Coronary artery (tissue), 2 donors: ENCODE results near the gene PKN1.
"Not testable (repeated sequence)": the region's sequence is repeated elsewhere in the genome, so short reads cannot be mapped to it uniquely, and the experiment has no call there.

Experiments
- DNase-seq: peaks from one replicate; pipeline ENCODE4 v3.0.0-alpha.2; 2017; ENCODE audit warnings: low spot score
- H3K27ac ChIP-seq, 2 donors: fragments of 200-600 bp; sonication (generic); one replicate each; pipeline ENCODE4 v1.5.1; 2016 to 2019
- H3K4me3 ChIP-seq: fragments of 200-600 bp; sonication (generic); 2 replicates; pipeline ENCODE4 v1.5.1; 2016; ENCODE audit warnings: mild to moderate bottlenecking, moderate library complexity
- TF ChIP-seq, protein P1 (sequence below): fragments of 200-600 bp; sonication (generic); IDR thresholded peaks from one replicate; pipeline ENCODE4 v1.5.1; 2019; ENCODE audit warnings: antibody characterized with exemption

The PKN1 gene

DNA sequence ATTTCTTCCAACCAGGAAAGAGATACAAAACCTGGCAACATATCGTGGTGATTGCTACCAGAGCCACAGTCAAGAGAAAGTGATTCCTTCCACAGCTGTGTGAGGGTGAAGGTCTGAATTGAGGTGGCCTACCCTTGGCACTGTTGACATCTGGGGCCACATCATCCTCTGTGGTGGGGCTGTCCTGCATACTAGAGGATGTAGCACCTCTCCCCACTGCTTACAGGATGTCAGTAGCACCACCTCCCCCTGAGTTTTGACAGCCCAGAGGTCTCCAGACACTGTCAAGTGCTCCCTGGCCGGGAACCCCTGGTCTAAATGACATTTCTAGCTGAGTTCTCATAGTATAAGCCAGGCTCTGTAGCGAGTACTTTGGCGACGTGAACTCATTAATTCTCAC is 26.6 kb downstream of the PKN1 start:
- DNase-seq, result no peak
- Histone ChIP-seq H3K27ac (no peak overlapping the region), H3K4me3 (no peak overlapping the region)
- TF ChIP-seq, protein P1, sequence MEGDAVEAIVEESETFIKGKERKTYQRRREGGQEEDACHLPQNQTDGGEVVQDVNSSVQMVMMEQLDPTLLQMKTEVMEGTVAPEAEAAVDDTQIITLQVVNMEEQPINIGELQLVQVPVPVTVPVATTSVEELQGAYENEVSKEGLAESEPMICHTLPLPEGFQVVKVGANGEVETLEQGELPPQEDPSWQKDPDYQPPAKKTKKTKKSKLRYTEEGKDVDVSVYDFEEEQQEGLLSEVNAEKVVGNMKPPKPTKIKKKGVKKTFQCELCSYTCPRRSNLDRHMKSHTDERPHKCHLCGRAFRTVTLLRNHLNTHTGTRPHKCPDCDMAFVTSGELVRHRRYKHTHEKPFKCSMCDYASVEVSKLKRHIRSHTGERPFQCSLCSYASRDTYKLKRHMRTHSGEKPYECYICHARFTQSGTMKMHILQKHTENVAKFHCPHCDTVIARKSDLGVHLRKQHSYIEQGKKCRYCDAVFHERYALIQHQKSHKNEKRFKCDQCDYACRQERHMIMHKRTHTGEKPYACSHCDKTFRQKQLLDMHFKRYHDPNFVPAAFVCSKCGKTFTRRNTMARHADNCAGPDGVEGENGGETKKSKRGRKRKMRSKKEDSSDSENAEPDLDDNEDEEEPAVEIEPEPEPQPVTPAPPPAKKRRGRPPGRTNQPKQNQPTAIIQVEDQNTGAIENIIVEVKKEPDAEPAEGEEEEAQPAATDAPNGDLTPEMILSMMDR, result no peak

DNA sequence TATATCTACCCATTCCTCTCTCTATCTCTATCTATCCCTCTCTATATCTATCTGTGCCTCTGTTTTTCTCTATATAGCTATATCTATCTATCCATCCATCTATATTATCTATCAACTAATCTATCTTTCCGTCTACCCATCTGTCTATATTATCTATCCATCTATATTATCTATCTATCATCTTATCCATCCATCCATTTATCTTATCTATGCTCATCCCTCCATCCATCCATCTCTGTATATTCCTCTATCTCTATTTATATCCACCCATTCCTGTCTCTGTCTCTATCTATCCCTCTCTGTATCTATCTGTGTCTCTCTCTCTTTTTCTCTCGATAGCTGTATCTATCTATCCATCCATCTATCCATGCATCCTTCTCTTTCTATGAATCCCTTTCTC is 27.8 kb downstream of the PKN1 start:
- Histone ChIP-seq H3K4me3 (no peak overlapping the region), H3K27ac (no peak overlapping the region)
- TF ChIP-seq, protein P1, result no peak
- DNase-seq, result no peak

DNA sequence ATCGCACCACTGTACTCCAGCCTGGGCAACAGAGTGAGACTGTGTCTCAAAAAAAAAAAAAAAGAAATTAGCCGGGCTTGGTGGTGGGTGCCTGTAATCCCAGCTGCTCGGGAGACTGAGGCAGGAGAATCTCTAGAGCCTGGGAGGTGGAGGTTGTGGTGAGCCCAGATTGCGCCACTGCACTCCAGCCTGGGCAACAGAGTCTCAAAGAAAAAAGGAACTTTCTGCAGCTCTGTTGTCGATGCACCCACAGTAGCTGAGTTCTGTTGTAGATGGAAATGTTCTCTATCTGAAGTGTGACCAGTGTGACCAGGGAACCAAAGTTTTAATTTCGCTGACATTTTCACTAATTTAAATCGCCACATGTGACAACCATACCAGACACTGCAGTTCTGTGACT is 29.3 kb downstream of the PKN1 start:
- DNase-seq, H3K4me3 ChIP-seq, H3K27ac ChIP-seq: not testable (repeated sequence)

DNA sequence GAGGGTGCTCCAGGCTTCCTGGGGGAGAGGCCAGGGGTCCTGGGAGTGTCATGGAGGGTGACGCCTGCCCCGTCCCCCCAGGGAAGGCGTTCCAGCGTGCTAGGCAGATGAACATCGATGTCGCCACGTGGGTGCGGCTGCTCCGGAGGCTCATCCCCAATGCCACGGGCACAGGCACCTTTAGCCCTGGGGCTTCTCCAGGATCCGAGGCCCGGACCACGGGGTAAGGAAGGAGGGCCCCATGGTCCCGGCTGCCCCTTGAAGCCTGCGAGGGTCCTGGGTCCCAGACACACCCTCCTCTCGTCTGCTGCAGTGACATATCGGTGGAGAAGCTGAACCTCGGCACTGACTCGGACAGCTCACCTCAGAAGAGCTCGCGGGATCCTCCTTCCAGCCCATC is 30.6 kb downstream of the PKN1 start:
- TF ChIP-seq, protein P1, result no peak
- Histone ChIP-seq H3K4me3 (no peak overlapping the region), H3K27ac (no peak overlapping the region)
- DNase-seq, result no peak

DNA sequence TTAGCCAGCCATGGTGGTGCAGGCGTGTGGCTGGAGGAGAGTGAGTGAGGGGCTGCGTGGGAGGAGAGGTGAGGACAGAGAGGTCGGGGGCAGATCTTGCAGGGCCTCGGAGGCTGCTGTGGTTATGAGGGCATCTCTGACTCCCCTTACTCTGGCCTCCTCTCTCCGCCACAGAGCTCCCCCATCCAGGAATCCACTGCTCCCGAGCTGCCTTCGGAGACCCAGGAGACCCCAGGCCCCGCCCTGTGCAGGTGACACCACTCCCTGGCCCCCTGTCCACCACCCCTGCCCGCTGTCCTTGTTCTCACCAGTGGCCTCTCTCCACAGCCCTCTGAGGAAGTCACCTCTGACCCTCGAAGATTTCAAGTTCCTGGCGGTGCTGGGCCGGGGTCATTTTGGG is 34.3 kb downstream of the PKN1 start:
- DNase-seq, result no peak
- H3K27ac ChIP-seq, result no peak overlapping the region
- TF ChIP-seq, protein P1, result no peak
- H3K4me3 ChIP-seq, result no peak overlapping the region

DNA sequence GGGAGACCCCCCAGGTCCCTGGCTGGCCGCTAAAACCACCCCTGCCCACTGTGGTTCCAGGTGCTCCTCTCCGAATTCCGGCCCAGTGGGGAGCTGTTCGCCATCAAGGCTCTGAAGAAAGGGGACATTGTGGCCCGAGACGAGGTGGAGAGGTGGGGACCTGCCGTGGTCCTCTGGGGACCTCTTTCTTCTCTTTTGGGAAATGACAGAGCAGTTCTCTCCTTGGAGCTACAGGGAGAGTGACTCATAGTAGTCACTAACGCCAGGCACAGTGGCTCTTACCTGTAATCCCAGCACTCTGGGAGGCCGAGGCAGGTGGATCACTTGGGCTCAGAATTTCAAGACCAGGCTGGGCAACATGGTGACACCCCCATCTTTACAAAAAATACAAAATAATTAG is 34.7 kb downstream of the PKN1 start:
- no peak for DNase-seq
- TF ChIP-seq, protein P1, result no peak
- Histone ChIP-seq H3K4me3 (no peak overlapping the region), H3K27ac (no peak overlapping the region)

DNA sequence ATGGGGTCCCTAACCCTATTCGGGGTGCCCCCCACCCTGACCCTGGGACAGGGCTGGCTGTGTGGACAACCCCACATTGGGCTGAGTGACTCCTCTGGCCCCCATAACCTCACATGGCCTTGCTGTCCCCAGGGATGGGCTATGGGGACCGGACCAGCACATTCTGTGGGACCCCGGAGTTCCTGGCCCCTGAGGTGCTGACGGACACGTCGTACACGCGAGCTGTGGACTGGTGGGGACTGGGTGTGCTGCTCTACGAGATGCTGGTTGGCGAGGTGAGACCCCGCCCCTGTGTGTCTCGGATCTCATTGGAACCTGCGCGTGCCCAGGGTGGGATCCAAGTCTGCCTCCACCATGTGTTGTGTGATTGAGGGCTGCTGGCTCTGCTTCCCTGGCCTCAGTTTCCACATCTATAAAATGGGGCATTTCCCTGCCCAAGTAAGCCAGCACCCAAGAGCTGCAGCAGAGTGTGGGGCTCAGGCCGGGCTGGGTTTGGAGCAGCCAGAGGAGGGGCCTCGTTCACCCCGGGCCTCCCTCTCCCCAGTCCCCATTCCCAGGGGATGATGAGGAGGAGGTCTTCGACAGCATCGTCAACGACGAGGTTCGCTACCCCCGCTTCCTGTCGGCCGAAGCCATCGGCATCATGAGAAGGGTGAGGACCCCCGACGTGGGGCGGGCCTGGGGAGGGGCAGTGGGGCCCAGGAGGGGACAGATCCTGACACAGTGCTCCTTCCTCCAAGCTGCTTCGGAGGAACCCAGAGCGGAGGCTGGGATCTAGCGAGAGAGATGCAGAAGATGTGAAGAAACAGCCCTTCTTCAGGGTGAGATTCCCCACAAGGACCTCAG is 37.1 kb downstream of the PKN1 start:
- TF ChIP-seq, protein P1, result no peak
- no peak for DNase-seq
- H3K27ac ChIP-seq, result no peak overlapping the region
- no peak overlapping the region for H3K4me3 ChIP-seq
